ENCODE results near the gene PICK1. TPM values are rescaled to one million over a fixed set of nuclear protein-coding genes. Genes with fewer than 3 reads are reported as not detected.

Gene PICK1
- total and polyA plus RNA-seq, 10 of the 15 experiments (the other 5 are each of a cell fraction or from before 2014, with no cell fraction given): 0.07 to 19.2 (median 10.9) TPM

GRCh38 chr22:38069372-38070249 lies 12.4 kb downstream of the PICK1 start:
- BruUV-seq (replicated peaks): no TSS peak
- CTCF ChIA-PET: interaction anchor here (3.1 kb wide), 1 partner anchor 17 kb away, joined by 17 read pairs; no protein-coding TSS in a partner anchor
- H3K27me3 ChIP-seq (replicated peaks in 1 of 2; ENCODE audit: control insufficient read depth in 2 of 2, insufficient read depth in 2 of 2, low read length in 1 of 2): no peaks in the 10 kb centered on the region
- intact Hi-C loops (cut with micrococcal nuclease; ENCODE audit: unreplicated experiment) (no loop called here), in situ Hi-C loops (cut with MboI) (no loop called here)
- no peak overlapping the region for H3K4me3 ChIP-seq
- H3K9me3 ChIP-seq (replicated peaks; ENCODE audit: control insufficient read depth, insufficient read depth, low read length): no peaks in the 10 kb centered on the region
- no peak overlapping the region for H3K9ac ChIP-seq (ENCODE audit: control insufficient read depth, insufficient read depth, low read length)
- SMC1A ChIA-PET (ENCODE audit: uncharacterized antibody, unreplicated experiment): no interaction called here
- no peak for DNase-seq (ENCODE audit: low read depth, low spot score)
- 87% methylated on average over 21 of the region's 21 CpGs for WGBS (ENCODE audit: insufficient coverage, insufficient replicate concordance, low lambda C conversion rate, missing lambda C conversion rate)
- H3K79me2 ChIP-seq (ENCODE audit: control insufficient read depth, insufficient read depth, low read length): no peaks in the 10 kb centered on the region
- RAD21 ChIA-PET (ENCODE audit: unreplicated experiment): interaction anchor here (0.6 kb wide), 1 partner anchor 252 kb away, joined by 3 read pairs; no protein-coding TSS in a partner anchor
- H3K36me3 ChIP-seq (ENCODE audit: control insufficient read depth in 2 of 2, insufficient read depth in 2 of 2, low read length in 1 of 2): no peaks in the 10 kb centered on the region; a peak in 3 of 4 replicates
- FAIRE-seq: no peak
- no peaks in the 10 kb centered on the region for H3K4me1 ChIP-seq (ENCODE audit: control insufficient read depth, insufficient read depth, low read length)
- POLR2A ChIA-PET: interaction anchor here (0.5 kb wide), 1 partner anchor 187 kb away, joined by 3 read pairs; no protein-coding TSS in a partner anchor
- ATAC-seq: no peak
- no peak overlapping the region for H3K4me2 ChIP-seq (ENCODE audit: control insufficient read depth, insufficient read depth)
- no peak overlapping the region for H2AFZ ChIP-seq (ENCODE audit: control insufficient read depth, low read depth, low read length)
- no peak for TF ChIP-seq ZBTB40 (IDR thresholded peaks at IDR 0.05; ENCODE audit: borderline replicate concordance)
- TF ChIP-seq RCOR1 (conservative IDR thresholded peaks at IDR 0.05; ENCODE audit: low read depth, low read length): no peak
- TF ChIP-seq BCL3 (IDR thresholded peaks at IDR 0.05; ENCODE audit: borderline replicate concordance, insufficient read depth, low read depth, low read length, poor library complexity, severe bottlenecking): peak; percentile 53
- no peak for TF ChIP-seq RELA (IDR thresholded peaks at IDR 0.05; ENCODE audit: borderline replicate concordance, partially characterized antibody)
- no peak for TF ChIP-seq POLR2A (IDR thresholded peaks at IDR 0.05; ENCODE audit: low read depth, low read length)
- TF ChIP-seq SP1 (IDR thresholded peaks at IDR 0.05; ENCODE audit: low read depth, low read length): no peak
- TF ChIP-seq USF2 (IDR thresholded peaks at IDR 0.05; ENCODE audit: borderline replicate concordance, low read depth, low read length): no peak
- no peak for TF ChIP-seq TCF7 (IDR thresholded peaks at IDR 0.05; ENCODE audit: borderline replicate concordance)
- TF ChIP-seq RAD21 (IDR thresholded peaks at IDR 0.05; ENCODE audit: insufficient read depth, low read depth, low read length): peak; percentile 64
- peak in 2 of 3 experiments; percentile 14 to 27; a peak in 2 of 6 replicates for TF ChIP-seq CTCF (IDR thresholded peaks at IDR 0.05 in 2 of 3, conservative IDR thresholded peaks at IDR 0.05 in 1 of 3; ENCODE audit: control insufficient read depth in 2 of 3, extremely low read depth in 1 of 3, insufficient read depth in 1 of 3, low read depth in 3 of 3, low read length in 3 of 3)
- H3K27ac ChIP-seq (ENCODE audit: control insufficient read depth, insufficient read depth): no peak overlapping the region
- H4K20me1 ChIP-seq (ENCODE audit: control insufficient read depth, insufficient read depth): no peaks in the 10 kb centered on the region
